22Rv1 (cell line): ENCODE data around the gene DCPS.

ENCODE experiments used
- CTCF ChIP-seq: fragments of 450-650 bp; IDR thresholded peaks from 2 replicates; pipeline ENCODE4 v1.5.1; 2017; ENCODE audit warnings: mild to moderate bottlenecking
- ZFX ChIP-seq: fragments of 450-650 bp; IDR thresholded peaks from 2 replicates; pipeline ENCODE4 v1.6.1; 2017; ENCODE audit warnings: antibody characterized with exemption, borderline replicate concordance

DNA sequence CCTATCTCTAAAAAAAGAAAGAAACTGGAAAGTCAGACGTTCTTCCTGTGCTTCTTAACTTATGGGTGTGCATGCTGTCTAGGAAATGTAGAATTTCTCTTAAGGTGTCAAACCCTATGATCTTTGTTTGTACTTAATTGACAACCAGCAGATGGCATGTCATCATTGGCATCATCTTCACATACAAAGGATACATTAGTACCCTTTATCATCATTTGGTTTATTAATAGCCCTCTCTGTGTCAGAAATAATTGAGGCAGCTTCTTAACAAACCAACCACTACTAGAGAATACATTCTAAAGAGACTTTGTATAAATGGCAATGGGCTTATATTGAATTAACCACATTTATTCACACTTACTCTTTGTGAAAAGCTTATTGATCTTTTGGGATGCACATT lies 49.0 kb upstream of the DCPS start:
- TF ChIP-seq CTCF (no peak), ZFX (no peak)
